Skeletal muscle cell (primary cell): ENCODE data around the gene FBXO47.
"Not testable (repeated sequence)": the region's sequence is repeated elsewhere in the genome, so short reads cannot be mapped to it uniquely, and the experiment has no call there.

Source experiments
- DNase-seq: peaks from one replicate; pipeline ENCODE4 v3.0.0-alpha.2; 2010; ENCODE audit warnings: low read depth
- H3K4me3 ChIP-seq: 2 replicates; pipeline ENCODE4 v1.5.1; 2011; ENCODE audit warnings: low read depth, mild to moderate bottlenecking, control low read depth, low read length, moderate library complexity

FBXO47 gene

DNA sequence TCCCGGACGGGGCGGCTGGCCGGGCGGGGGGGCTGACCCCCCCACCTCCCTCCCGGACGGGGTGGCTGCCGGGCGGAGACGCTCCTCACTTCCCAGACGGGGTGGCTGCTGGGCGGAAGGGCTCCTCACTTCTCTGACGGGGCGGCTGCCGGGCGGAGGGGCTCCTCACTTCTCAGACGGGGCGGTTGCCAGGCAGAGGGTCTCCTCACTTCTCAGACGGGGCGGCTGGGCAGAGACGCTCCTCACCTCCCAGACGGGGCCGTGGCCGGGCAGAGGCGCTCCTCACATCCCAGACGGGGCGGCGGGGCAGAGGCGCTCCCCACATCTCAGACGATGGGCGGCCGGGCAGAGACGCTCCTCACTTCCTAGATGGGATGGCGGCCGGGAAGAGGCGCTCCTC, 36.4 kb downstream of the FBXO47 start:
- not testable (repeated sequence) for DNase-seq

GRCh38 chr17:38926293-38927070, 40.7 kb downstream of the FBXO47 start:
- DNase-seq, result no peak
- no peak overlapping the region for H3K4me3 ChIP-seq

More for the DNA sequence above, 36.4 kb downstream of the FBXO47 start:
- not testable (repeated sequence) for H3K4me3 ChIP-seq

DNA sequence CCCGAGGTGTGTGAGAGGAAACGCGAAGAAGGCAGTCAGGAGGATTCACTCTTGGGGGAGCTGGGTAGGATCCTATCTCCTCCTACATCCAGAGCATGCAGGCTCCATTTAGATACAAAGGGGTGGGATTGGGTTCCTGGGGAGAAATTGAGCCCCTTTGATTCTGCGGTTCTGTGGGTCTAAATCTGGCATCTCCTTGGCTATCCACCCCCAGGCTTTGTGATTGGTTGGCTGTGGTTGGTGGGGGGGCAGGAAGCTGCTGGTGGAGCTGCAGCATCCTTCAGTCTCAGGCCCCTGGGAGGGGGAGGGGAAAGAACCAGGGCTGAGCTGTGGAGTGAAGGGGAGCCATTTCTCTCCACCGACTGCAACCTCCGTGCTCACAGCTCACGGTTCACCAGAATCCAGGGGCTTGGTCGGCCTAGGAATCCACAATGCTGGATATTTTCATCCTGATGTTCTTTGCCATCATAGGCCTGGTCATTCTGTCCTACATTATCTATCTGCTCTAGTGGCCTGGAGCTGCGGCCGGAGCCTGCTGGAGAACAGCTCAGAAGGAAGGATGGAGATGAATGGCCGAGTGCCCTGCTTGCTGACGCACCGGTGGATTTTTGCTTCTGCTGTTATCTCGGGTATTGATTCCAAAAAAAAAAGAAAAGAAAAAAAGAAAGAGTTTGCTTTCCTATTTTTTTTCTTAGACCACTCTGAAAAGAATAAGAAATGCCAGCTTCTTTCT, 41.8 kb downstream of the FBXO47 start, which contains the start of gene LASP1NB:
LASP1NB (plus strand) TSS at position 352 of the 733 bp plus-strand sequence.
- peak within 1 kb of the TSS; percentile 8 for H3K4me3 ChIP-seq
- DNase-seq, result no peak

DNA sequence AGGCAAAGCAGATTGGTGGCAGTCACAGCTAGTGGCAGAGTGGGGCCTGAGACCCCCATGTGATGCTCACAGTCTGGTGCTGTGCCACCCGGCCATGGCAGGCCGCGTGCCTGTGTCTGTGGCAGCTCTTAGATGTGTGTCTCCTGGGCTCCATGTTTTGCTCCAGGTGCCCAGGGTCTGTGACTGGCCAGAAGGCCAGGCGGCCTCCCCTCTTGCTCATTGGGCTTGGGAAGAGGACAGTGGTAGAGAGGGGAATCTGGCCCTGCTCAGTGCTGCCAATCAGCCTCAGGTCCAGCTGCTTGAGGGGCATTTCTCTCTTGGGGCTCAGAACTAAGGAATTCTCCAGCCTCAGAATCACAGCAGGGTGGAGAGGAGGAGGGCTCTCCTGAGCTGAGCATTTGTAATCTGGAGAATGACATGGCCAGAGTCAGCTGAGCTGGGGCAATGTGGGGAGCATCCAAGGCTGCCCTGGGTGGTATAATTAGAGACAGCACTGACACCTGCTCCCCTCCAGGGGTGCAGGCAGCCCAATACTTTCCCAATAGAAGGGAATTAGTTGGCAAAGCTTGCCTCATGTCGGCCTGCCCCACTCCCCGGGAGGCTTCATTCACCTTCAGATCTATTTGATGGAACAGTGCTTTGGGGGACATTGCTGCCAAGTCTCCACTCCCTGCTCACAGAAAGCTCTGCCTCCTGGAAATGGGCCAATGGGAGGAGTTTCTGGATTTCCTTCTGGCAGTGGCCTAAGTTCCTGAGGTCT, 44.5 kb downstream of the FBXO47 start:
- no peak overlapping the region for H3K4me3 ChIP-seq
- DNase-seq, result peak; percentile 44

- H3K4me3 ChIP-seq, result no peak overlapping the region
- no peak for DNase-seq
These were observed 45.3 kb downstream of the FBXO47 start for GRCh38 chr17:38921756-38922411.

DNA sequence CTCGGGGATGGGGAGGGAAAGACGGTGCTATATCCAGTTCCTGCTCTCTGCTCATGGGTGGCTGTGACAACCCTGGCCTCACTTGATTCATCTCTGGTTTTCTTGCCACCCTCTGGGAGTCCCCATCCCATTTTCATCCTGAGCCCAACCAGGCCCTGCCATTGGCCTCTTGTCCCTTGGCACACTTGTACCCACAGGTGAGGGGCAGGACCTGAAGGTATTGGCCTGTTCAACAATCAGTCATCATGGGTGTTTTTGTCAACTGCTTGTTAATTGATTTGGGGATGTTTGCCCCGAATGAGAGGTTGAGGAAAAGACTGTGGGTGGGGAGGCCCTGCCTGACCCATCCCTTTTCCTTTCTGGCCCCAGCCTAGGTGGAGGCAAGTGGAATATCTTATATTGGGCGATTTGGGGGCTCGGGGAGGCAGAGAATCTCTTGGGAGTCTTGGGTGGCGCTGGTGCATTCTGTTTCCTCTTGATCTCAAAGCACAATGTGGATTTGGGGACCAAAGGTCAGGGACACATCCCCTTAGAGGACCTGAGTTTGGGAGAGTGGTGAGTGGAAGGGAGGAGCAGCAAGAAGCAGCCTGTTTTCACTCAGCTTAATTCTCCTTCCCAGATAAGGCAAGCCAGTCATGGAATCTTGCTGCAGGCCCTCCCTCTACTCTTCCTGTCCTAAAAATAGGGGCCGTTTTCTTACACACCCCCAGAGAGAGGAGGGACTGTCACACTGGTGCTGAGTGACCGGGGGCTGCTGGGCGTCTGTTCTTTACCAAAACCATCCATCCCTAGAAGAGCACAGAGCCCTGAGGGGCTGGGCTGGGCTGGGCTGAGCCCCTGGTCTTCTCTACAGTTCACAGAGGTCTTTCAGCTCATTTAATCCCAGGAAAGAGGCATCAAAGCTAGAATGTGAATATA, 46.6 kb downstream of the FBXO47 start:
- H3K4me3 ChIP-seq, result no peak overlapping the region
- no peak for DNase-seq

GRCh38 chr17:38919316-38920078, 47.7 kb downstream of the FBXO47 start:
- no peak for DNase-seq
- no peak overlapping the region for H3K4me3 ChIP-seq

DNA sequence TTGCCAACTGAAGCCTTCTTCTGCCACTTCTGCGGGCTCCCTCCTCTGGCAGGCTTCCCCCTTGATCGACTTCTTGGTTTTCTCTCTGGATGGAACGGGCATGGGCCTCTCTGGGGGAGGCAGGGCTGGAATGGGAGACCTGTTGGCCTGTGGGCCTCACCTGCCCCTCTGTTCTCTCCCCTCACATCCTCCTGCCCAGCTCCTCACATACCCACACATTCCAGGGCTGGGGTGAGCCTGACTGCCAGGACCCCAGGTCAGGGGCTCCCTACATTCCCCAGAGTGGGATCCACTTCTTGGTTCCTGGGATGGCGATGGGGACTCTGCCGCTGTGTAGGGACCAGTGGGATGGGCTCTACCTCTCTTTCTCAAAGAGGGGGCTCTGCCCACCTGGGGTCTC, 48.3 kb downstream of the FBXO47 start:
- DNase-seq, result no peak
- no peak overlapping the region for H3K4me3 ChIP-seq

DNA sequence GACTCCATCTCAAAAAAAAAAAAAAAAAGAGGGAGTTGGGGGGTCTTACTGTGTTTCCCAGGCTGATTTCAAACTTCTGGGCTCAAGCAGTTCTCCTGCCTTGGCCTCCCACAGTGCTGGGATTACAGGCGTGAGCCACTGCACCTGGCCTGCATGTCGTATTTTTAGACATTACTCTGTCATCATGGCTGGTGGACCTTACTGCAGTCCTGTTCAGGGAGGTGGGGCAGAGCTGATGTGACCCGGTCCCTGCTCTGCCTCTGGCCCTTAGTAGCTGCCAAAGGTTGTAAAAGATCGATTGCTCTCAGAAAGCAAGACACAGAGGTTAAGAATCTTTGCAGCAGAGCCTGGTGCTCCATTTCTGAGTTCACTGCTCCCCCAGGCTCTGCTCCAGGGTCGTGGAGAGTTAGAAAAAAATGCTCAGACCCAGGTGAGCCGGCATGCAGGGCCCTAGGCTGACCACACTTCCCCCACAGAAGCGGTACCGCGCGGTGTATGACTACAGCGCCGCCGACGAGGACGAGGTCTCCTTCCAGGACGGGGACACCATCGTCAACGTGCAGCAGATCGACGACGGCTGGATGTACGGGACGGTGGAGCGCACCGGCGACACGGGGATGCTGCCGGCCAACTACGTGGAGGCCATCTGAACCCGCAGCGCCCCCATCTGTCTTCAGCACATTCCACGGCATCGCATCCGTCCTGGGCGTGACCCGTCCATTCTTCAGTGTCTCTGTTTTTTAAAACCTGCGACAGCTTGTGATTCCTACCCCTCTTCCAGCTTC, 48.9 kb downstream of the FBXO47 start:
- H3K4me3 ChIP-seq, result no peak overlapping the region
- DNase-seq, result no peak

DNA sequence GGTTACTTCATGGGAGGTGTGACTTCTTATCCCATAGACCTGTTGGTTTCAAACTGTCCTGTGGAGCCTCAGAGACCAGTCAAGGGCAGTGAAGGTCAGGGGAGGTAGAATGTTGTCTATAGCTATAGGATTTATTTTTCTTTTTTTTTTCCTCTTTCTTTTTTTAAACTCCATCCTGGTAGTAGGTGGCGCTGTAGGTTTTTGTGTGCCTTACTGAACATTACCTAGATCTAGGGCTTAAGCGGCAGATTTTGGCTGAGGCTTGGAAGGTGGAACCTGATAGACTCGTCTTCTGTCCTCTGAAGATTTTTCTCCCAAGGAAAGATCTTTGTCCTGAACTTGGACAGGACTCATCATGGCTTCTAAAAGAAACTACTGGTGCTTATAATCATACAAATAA, 49.9 kb downstream of the FBXO47 start:
- DNase-seq, result no peak
- H3K4me3 ChIP-seq, result no peak overlapping the region

DNA sequence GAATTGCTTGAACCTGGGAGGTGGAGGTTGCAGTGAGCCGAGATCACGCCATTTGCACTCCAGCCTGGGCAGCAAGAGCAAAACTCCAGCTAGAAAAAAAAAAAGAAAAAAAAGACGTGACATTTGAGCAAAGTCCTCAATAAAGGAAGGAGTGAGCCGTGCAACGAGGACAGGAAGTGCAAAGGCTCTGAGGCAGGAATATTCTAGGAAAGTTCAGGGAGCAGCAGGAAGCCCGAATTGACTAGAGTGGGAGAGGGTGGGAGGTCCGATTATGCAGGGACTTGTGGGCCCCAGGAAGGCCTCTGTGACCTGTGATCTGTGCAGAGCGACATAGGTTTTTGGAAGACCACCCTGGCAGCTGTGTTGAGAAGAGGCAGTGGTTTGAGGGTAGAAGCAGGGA, 50.4 kb downstream of the FBXO47 start:
- no peak overlapping the region for H3K4me3 ChIP-seq
- no peak for DNase-seq

GRCh38 chr17:38915639-38915995, 51.6 kb downstream of the FBXO47 start:
- H3K4me3 ChIP-seq, result no peak overlapping the region
- DNase-seq, result no peak

DNA sequence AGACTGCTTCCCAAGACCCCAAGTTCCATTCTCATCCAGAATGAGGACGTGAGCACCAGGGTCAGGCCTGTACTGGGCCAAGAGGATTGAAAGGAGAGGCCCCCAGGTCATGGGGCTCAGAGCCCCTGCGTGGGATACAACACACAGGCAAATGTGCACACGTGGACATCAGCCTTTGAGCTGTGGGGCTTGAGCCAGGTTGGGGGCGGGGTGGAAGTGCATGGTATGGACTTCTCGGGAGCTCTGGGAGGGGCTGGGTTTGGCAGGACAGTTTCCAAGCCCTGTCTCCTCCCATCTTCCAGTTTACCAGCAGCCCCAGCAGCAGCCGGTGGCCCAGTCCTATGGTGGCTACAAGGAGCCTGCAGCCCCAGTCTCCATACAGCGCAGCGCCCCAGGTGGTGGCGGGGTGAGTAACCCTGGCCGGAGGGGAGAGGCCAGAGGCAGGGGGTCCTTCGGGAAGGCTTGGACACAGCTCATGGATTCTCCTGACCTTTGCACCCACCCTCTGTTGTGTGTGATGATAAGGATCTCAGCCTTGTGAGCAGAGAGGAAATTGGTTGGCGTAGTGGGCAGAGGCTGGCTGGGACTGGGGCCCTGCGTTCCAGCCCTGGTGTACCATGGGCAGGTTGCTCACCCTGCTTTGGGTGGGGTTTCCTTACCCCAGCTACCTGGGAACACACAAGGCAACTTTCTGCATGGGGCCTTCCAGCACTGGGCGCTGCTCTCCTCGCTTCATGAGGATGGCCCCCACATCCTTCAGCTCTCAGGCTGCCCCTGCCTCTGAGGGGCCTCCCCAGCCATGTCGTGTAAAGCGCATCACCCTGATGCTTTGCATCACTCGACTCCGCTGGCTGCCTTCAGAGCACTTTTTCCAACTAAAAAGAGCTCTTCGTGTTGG, 52.2 kb downstream of the FBXO47 start:
- no peak for DNase-seq
- no peak overlapping the region for H3K4me3 ChIP-seq

DNA sequence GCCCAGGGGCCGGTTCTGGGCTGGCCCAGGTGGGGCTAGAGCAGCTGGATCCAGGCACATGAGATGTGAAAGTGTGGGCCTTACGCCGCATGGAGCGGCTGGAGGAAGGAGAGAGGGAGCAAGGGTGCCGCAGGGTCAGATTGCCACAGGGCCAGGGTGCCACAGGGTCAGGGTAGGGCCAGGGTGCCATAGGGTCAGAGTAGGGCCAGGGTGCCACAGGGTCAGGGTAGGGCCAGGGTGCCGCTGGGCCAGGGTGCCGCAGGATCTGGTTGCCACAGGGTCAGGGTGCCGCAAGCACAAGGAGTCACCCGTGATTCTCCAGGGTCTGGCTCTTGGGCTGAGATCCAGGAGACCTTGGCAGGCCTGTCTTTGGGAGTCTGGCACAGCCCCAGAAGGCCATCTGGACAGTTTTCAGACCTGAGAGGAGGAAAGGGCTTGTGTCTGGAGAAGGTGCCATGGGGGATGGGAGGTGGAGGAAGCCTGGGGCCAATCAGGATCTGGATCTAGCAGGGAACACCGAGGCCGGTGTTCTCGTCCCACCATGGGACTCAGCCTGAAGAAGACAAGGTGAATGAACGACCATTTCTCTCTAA, 54.9 kb downstream of the FBXO47 start:
- no peak for DNase-seq
- no peak overlapping the region for H3K4me3 ChIP-seq

GRCh38 chr17:38911731-38912081, 55.5 kb downstream of the FBXO47 start:
- not testable (repeated sequence) for H3K4me3 ChIP-seq, DNase-seq

DNA sequence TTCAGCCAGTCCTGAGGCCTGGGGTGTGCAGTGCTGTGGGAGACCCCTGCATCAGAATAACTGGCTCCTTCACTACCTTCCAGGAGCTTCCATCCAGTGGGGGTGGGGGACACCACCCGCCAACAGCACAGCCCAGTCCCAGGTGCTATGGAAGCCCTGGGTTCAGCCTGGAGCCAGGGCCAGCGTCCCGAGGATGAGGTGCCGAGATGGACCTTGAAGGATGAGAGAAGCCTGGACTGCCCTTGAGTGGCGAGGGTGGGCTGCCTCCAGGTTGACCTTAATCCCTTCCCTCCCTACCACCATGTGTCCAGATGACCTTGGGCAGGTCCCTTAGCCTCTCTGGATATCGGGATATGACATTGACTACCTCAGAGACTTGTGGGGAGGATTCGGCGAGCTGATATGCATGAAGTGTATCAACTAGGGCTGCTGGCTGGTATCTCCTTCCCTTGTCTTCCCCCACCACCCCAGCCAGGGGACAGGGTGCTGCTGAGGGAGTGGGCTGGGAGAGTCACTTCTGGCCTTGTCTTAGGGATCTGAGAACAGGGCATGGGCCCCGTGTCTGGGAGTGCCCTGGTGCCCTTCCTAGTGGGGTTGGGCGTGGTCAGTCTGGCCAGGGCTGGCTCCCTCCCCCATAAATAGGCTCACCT, 56.0 kb downstream of the FBXO47 start:
- H3K4me3 ChIP-seq, result no peak overlapping the region
- DNase-seq, result no peak
